ENCODE measurements around the gene ZDHHC11B.

Gene ZDHHC11B

GRCh38 chr5:664343-664993 is 120.1 kb downstream of the ZDHHC11B start:
- no peak for DNase-seq (ENCODE audit: low read depth in 1 of 2, low spot score in 1 of 2)
- TF ChIP-seq SPI1 (IDR thresholded peaks at IDR 0.05; ENCODE audit: borderline replicate concordance, low read depth) (no peak), POLR2AphosphoS5 (IDR thresholded peaks at IDR 0.05; ENCODE audit: low read depth) (no peak), REST (IDR thresholded peaks at IDR 0.05; ENCODE audit: insufficient replicate concordance, low read depth) (no peak), GABPA (IDR thresholded peaks at IDR 0.05; ENCODE audit: low read depth) (no peak), CTCF (IDR thresholded peaks at IDR 0.05; ENCODE audit: insufficient read depth, low read length) (no peak)

GRCh38 chr5:663436-664342 is 120.8 kb downstream of the ZDHHC11B start:
- no peak for TF ChIP-seq POLR2AphosphoS5 (IDR thresholded peaks at IDR 0.05; ENCODE audit: low read depth)
- no peak for TF ChIP-seq GABPA (IDR thresholded peaks at IDR 0.05; ENCODE audit: low read depth)
- TF ChIP-seq SPI1 (IDR thresholded peaks at IDR 0.05; ENCODE audit: borderline replicate concordance, low read depth): no peak
- TF ChIP-seq CTCF (IDR thresholded peaks at IDR 0.05; ENCODE audit: insufficient read depth, low read length): no peak
- TF ChIP-seq REST (IDR thresholded peaks at IDR 0.05; ENCODE audit: insufficient replicate concordance, low read depth): no peak
- no peak overlapping the region for H3K27ac ChIP-seq (replicated peaks)
- H3K27me3 ChIP-seq (ENCODE audit: insufficient read depth, poor library complexity, severe bottlenecking): no peaks in the 10 kb centered on the region
- no peak for DNase-seq (ENCODE audit: low read depth in 1 of 2, low spot score in 1 of 2)
- H3K4me3 ChIP-seq (replicated peaks; ENCODE audit: insufficient read depth, low read length): no peak overlapping the region

More at GRCh38 chr5:664343-664993, 120.1 kb downstream of the ZDHHC11B start:
- no peak overlapping the region for H3K27ac ChIP-seq (replicated peaks)
- H3K27me3 ChIP-seq (ENCODE audit: insufficient read depth, poor library complexity, severe bottlenecking): no peaks in the 10 kb centered on the region
- no peak overlapping the region for H3K4me3 ChIP-seq (replicated peaks; ENCODE audit: insufficient read depth, low read length)

GRCh38 chr5:662751-663435 is 121.6 kb downstream of the ZDHHC11B start:
- Histone ChIP-seq H3K27ac (replicated peaks) (no peak overlapping the region), H3K4me3 (replicated peaks; ENCODE audit: insufficient read depth, low read length) (no peak overlapping the region), H3K27me3 (ENCODE audit: insufficient read depth, poor library complexity, severe bottlenecking) (no peaks in the 10 kb centered on the region)
- no peak for DNase-seq (ENCODE audit: low read depth in 1 of 2, low spot score in 1 of 2)
- TF ChIP-seq POLR2AphosphoS5 (IDR thresholded peaks at IDR 0.05; ENCODE audit: low read depth): no peak
